HG03064 (cell line): Measurements from ENCODE around the gene FOXP4.

ENCODE experiments used
- ATAC-seq: cut with Tn5 transposase; IDR thresholded peaks from one replicate; pipeline ENCODE4 v1.9.1; 2021; ENCODE audit warnings: low read depth; ENCODE audit not compliant: unreplicated experiment

FOXP4 gene

DNA sequence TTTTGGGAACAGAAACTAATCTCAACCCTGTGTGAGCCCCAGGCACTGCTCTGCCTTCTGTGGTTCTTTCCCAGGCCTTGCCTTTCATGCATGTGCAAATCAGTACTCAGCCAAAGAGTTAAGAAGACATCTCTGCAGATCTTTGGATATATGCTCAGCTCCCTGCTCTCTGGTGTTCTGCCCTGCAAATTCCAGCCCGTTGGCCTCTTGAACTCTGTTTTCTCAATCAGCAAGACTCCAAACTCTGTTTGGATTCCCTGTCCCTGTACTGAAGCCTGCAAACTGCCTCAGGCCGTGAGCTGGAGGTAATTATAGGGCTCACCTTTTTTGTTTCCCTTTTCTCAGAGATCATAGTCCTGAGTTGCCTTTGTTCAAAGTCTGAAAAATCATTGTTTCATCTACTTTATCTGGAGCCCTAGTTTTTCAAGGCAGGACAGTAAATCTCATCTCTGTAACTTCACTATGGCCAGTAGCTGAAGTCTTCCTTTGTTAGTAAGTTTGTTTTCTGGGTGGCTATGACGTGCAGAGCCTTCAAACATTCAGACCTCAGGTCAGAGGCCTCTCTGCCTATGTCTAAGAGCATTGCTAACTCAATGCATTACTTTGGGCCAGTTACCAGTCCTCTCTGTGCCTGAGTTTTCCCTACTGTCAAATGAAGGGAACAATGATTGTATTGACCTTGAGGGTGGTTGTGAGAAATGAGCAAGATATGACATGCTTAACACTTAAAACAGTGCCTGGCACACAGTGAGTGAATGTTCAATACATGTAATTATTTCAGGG lies 76.2 kb downstream of the FOXP4 start:
- ATAC-seq: no peak

DNA sequence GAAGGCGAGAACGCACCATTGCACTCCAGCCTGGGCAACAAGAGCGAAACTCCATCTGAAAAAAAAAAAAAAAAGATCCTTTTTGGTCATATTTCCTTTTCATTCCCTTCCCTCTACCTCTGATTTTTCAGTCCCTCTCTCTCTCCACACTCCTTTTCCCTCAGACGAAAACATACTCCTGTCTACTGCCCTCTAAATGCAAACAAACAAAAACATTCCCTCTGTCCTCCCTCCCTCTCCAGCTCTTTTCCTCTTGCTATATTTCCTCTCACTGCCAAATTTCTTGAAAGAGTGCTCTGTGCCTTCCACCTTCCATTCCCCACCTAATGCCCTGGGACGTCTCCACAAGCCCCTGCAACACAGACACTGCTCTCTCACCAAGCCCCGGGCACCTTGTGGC lies 77.1 kb downstream of the FOXP4 start:
- ATAC-seq: no peak

DNA sequence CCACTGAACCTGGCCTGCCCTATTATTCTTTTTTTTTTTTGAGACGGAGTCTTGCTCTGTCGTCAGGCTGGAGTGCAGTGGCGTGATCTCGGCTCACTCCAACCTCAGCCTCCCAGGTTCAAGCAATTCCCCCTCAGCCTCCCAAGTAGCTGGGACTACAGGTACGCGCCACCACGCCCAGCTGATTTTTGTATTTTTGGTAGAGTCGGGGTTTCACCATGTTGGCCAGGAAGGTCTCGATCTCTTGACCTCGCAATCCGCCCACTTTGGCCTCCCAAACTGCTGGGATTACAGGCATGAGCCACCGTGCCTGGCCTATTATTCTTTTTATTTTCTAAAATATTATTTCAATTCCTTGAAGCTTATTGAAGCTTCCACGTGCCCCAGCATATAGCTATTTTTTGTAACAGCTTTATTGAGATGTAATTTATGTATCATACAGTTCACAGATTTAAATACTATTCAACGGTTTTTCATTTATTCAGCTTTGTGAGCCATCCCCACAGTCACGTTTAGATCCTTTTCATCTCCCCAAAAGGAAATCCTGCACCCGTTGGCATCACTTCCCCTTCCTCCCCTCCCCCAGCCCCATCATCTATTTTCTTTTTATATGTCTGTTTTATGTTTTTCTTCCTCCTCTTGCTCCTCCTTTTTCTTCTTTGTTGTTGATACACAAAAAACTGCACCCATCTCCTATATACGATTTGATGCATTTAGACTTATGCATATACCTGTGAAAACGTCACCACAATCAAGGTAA lies 78.6 kb downstream of the FOXP4 start:
- ATAC-seq: no peak

DNA sequence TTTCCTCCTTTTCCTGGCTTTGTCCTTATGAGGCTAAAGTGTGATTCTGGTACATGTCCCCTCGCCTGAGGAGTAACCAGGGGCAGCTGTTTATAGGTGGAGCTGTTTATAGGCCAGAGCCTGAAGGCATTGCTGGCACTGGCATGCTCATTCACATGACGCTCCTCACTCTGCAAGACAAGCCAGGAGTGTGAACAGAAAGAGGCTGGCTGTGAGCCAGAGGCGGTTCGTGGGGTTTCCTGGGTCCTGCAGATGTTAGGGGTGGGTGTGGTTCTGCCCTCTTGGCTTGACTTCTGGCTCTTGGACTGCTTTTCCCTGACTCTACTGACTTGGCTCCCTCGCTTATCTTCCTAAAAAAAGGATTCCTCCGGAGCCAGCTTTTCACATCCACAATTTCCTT lies 79.3 kb downstream of the FOXP4 start:
- ATAC-seq: no peak

DNA sequence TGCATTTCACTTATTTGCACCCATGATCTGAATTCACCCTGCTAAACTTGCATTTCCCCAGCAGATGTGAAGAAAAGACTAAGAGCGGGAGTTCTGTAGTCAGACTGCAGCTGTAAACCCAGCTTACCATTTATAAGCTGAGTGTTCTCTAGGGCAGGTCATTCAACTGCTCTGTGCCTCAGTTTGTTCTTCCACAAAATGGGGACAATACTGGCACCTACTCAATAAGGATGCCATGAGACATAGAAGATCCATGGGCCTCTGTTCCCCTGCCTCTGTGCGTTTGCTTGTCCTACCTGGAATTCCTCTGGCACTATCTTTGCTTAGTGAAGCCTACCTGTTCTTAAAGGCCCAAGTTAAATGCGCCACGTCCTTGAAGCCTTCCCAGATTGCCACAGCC lies 79.8 kb downstream of the FOXP4 start:
- ATAC-seq: no peak

DNA sequence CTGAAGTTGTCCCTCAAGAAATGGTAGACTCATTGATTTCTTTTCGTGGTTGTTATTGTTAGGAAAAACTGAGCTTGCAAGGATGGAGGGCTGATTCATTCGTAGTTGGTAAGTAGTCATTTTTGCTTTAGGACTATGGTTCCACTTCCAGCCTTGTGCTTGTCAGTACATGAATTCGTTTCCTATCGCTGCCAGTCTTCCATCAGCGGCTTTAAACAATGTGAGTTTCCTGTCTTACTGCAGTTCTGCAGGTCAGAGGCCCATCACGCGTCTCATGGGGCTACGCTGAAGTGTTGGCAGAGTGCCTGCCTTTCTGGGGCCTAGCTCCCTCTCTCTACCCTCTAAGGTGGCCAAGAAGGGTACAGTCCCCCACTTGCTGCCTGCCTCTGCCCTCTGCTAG lies 80.7 kb downstream of the FOXP4 start:
- no peak for ATAC-seq

DNA sequence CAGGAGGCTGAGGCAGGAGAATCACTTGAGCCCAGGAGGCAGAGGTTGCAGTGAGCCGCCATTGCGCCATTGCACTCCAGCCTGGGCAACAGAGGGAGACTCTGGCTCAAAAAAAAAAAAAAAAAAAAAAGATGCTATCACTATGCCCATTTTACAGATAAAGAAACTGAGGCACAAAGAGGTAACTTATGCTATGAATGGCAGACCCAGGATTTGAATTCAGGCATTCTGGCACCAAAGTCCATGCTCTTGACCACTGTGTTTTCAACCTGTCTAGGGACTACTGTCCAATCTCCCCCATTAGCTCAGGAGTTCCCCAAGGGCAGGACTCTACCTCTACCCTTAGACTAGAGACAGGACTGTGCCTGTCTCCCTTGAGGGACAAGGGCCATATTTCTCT lies 82.9 kb downstream of the FOXP4 start:
- no peak for ATAC-seq

DNA sequence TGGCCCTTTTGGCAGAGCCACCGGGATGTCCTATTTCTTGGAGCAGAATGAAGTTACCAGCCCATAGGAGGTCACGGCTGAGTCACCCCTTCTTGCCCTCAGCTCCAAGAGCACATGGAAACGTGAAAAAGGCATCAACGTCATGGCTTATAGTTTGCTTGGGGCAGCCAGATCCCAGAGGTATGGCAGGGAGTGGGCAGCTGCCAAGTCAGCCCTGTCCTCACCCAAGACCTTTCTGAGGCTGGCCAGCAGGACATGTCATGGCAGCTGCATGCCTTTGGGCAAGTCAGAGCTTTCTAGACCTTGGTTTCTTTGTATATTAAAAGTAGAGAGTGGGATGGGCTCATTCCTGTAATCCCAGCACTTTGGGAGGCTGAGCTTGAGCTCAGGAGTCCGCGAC lies 83.9 kb downstream of the FOXP4 start:
- no peak for ATAC-seq

DNA sequence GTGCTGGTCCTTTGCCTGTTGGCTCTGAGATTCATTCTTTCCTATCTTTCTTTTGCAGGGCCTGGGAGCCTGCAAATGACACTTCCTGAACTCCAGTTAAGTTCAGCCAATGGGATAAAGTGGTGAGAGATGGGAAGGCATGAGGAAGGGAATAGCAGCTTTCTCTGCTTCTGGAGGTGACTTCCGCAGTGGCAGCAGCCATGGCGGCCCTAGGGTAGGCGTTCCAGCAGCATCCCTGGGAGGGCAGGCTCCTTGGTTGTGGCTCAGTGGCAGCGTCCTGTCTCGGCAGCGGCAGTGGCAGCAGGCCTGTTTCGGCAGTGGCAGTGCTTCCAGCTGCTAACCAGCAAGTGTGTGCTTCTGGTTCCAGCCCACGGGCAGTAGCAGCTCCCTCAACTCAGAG lies 84.8 kb downstream of the FOXP4 start:
- no peak for ATAC-seq

DNA sequence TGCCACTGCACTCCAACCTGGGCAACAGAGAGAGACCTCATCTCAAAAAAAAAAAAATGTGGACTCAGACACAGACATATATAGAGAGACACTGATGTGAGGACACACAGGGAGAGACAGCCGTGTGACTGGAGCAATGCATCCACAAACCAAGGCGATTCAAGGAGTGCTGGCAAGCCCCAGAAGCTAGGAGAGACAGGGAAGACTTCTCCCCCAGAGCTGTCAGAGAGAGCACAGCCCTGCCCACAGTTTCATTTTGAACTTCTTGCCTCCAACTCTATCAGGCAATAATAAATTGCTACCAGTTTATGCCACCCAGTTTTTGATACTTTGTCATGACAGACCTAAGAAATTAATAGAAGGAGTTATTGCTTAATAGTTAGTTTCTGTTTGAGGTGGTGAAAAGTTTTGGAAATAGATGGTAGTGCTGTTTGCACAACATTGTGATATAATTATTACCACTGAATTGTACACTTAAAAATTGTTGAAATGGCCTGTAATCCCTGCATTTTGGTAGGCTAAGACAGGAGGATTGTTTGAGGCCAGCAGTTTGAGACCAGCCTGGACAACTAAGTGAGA lies 87.0 kb downstream of the FOXP4 start:
- ATAC-seq: no peak

DNA sequence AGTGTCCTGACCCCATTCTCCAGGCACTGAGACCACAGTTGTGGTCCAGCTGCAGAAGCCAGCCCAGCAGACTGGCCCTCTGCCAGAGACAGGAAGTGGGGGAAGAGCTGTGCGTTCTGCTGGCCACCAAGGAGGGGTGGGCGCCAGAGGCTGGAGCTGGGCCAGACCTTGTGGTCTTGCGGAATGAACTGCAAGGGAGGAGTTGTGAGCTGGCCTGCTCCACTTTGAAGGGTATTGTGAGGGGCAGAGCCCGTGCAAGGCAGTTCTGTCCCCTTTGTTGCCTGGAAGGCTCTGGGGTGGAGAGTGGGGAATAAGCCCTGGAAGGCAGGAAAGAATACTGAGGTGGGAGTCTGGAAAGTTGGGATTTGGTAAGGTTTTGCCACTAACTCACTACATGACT lies 88.5 kb downstream of the FOXP4 start:
- ATAC-seq: no peak

DNA sequence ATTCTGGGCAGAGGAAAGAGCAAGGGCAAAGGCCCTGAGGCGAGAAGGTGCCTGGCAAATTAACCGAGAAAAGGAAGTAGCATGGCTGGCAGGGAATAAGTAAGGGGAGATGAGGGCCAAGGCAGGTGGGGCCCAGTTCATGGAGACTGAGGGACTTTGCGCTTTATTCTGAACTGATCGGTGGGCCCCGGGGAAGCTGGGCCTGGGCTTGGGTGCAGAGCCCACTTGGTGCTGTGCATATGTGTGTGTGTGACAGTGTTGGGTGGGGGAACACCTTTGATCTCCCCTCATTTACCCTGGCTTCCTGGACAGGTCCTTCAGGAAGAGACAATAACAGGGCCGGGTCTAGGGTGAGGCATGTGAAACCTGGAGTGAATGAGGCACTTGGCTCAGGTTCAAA lies 89.2 kb downstream of the FOXP4 start:
- ATAC-seq: no peak

DNA sequence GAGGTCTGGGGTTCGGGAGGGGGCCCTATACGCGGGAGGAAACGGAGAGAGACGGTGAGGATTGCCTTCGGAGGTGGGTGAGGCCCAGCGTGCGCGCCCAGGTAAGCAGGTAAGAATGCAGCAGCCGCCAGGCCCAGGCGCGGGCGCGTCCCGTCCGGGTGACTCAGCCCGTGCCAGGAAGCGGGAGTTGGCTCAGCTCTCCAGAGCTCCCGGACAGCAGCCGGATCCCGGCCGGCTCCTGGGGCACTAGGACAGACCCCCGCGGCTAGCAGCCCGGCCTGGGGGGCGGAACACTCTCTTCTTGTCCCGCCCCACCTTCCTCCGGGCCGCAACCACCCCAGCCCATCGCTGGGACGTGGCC lies 90.6 kb downstream of the FOXP4 start:
- ATAC-seq: no peak

DNA sequence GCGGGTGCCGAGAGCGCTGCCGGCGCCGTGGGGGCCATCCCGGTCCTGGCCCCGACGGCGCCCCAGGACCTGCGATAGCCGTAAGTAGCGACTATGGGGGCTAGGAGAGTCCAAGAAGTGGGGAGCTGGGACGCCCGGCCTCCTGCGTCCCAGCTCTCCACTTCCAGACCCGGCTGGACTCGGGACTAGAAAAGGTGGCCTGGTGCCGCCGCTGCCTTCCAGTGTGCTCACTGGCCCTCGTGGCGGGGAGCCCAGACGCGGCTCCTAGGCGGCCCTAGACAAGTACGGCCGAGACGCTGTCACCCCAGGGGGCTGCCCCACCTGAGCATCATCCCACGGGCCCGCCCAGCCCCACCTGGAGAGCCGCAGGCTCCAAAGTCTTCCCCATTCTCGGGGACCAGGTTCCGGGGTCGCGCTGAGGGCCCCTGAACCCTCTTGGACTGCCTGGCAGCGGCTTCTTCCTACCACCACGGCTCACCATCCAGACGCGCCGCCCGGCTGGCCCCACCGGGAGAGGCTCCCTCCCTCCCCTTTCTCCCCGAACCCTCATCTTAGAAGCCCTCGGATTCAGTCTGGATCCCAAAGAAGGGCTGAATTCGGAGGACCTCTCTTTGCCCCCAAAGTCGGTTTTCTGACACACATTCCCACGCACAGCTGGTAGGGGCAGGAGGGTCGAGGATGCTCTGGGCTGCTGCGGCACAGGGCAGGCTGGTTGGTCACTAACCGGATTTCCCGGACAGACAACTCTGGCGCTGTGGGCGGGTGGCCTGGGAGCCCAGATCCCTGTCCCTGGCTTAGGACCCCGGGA lies 91.2 kb downstream of the FOXP4 start:
- ATAC-seq: no peak

DNA sequence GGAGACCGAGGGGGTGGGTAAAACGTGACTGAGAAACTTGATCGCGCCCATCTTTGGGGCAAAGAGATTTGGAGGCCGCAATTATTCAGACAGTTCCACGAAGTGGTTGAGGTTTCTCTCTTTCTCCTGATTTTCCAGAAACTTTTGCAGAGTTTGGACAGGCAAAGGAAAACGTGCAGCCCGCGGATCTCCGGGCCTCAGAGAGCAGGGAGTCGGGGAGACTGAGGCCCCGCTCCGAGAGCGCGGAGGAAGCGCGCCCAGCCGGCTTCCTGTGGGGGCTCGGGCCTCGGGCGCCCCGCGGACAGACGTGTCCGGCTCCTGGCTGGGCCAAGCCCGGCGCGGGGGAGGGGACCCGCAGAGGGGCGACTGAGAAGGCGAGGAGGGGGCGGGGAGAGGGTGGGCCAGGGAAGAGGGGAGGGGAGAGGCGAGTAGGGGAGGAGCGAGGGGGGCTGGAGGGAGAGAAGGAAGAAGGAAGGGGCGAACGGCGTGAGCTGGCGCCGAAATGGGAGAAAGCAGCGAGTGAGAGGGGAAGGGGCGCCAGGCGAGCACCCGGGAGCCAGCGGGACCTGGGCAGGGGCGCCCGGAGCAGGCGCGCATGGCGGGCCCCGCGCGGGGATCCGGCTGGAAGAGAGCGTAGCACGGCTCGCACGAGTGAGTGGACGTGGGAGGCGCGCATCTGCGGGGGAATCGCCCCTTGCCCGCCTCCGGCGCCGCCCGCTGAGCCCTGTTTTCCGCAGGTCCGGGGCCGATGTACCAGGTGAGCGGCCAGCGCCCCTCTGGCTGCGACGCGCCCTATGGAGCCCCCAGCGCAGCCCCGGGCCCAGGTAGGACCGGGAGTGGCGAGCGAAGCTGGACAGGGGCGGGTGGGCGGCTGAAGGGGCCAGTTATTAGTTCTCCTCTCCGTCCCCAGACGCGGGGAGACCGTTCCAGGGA lies 92.1 kb downstream of the FOXP4 start, which contains the start of gene MDFI:
Gene MDFI (plus strand): TSS at position 467 of the 933 bp plus-strand sequence. CDS start 282 bp downstream, at position 749.
- no peak for ATAC-seq

DNA sequence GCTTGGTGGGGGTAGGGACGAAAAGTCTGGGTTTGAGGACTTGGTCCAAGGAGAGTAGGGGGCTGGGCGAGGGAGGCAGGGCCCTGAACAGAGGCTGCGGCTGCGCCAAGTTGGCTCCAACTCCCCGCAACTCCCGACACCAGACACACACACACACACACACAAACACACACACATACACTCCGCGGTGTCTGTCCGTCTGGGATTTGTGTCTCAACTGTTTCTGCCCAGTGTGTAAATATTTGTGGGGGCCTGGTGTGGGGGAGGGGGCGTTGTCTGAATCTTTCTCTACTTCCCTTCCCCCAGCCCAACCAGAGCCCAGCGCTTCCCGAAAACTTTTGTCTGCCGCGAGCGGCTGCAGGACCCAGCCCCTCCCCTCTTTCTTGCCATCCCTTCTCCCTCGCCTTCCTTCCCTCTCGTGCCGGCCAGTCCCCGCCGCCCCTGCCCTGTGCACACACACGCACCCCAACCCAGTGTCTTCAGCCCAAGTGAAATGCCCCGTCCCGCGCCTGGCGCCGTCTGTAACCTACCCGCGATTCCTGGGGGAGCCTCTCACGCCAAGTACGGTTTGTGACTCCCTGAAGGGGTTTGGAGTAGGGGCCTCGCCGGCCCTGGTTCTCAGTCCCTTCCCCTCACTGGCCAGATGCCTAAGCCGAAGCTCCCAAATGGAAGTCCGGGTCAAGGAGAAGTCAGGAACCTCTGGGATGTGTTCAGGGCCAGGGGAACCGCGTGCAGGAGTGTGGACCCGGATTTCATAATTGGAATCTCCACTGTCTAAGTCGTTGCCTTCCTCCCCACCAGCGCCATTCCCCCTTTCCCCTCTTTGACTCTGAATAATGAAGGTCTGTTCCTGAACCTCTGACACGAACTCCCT lies 93.0 kb downstream of the FOXP4 start:
- no peak for ATAC-seq

DNA sequence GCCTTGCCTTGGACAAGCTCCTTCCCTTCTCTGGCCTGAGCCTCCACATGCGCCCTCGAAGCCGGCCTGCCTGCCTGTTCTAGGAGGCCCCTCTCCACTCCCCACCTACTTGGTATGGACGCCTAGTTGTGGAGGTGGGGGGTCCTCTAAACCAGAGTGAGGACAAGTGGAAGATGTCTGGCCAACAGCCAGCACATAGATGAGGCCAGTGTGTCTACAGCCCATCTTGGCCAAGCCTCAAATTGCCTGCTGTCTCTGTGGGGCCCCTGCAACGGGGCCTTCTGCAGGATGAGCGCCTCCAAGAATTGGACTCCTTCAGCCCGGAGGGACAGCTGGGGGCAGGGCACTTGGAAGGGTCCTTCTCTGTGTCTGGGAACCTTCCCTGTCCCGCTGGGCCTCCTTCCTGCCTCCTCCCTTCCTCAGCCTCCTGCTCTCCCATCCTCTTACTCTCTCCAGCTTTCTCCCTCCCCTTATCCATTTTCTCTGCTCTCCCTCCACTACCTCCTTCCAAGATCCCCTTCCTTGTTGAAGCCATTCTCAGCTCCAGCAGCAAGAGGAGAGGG lies 93.7 kb downstream of the FOXP4 start:
- no peak for ATAC-seq

DNA sequence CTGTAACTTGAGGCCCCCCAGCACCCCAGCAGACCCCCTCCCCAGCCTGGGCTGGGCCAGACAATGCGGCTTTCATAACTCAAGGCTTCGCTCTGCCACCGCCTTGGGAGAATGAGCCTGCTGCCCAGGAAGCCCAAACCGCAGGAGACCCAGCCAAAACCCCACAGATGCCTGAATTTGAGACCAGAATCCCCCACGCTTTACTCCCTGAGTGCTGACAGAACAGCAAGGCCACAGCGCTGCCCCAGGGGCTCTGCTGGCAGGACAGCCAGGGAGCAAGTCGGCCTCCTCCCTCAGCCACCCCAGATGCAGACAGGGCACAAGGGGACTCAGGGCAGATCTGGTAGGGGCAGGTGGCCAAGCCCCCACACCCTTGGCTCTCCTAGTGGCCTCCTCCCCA lies 94.2 kb downstream of the FOXP4 start:
- no peak for ATAC-seq
